OCI-LY3 (cell line): Measurements from ENCODE around the gene CHPF.

Source experiments
- EZH2phosphoT487 ChIP-seq: fragments of 200-600 bp; shearing (Covaris generic); IDR thresholded peaks from 2 replicates; pipeline ENCODE4 v1.6.1; 2018; ENCODE audit warnings: antibody characterized with exemption, mixed run types, low read depth
- TF ChIP-seq, protein P1 (sequence below): fragments of 200-600, 300-600 bp; sonication (generic); IDR thresholded peaks from 2 replicates; pipeline ENCODE4 v1.5.1; 2014; ENCODE audit warnings: antibody characterized with exemption, low read length, low read depth

DNA sequence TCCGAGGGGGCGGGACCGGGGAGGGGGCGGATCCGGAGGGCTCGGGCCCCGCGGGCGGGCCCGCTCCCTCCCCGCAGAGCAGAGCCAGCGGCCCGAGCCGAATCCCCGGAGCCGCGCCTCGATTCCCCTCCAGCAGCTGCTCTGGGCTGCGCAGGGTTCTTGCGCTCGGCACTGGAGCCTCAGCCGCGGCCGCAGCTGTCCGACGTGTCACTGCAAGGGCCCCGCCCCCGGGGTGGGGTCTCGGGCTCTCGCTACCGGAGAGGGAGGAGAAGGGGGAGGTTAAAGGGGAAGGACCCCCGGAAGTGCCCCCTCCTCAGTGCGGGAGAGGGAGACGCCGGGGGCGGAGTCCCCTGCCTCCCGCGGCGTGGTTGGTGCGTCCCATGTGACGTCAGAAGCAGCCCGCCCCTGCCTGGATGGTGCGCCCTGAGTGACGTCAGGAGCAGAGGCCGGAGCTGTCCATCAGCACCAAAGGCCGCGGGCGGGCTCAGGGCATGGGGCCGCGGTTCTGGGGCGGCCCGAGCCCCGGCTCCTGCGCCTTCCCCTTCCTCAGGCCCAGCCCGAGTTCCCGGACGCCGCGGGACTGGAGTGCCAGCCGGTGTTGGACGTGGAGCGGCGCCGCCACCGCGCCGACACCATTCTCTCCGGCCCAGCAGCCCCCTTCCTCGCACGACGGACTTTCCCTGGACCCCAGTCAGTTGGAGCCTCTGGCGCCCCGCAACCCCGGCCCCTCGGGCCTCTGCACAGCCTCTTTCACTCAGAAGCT, at the start of gene CHPF, which contains the start of gene TMEM198:
- TF ChIP-seq EZH2phosphoT487, result no peak
- TF ChIP-seq, protein P1, sequence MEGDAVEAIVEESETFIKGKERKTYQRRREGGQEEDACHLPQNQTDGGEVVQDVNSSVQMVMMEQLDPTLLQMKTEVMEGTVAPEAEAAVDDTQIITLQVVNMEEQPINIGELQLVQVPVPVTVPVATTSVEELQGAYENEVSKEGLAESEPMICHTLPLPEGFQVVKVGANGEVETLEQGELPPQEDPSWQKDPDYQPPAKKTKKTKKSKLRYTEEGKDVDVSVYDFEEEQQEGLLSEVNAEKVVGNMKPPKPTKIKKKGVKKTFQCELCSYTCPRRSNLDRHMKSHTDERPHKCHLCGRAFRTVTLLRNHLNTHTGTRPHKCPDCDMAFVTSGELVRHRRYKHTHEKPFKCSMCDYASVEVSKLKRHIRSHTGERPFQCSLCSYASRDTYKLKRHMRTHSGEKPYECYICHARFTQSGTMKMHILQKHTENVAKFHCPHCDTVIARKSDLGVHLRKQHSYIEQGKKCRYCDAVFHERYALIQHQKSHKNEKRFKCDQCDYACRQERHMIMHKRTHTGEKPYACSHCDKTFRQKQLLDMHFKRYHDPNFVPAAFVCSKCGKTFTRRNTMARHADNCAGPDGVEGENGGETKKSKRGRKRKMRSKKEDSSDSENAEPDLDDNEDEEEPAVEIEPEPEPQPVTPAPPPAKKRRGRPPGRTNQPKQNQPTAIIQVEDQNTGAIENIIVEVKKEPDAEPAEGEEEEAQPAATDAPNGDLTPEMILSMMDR, result no peak
